ENCODE measurements around the gene RHPN2. TPM values are rescaled to one million over a fixed set of nuclear protein-coding genes. Genes with fewer than 3 reads are reported as not detected.
"Not testable (repeated sequence)": the region's sequence is repeated elsewhere in the genome, so short reads cannot be mapped to it uniquely, and the experiment has no call there.

Gene RHPN2
- total RNA-seq, 4 donors from 2014 or later = under 0.01 to 10.6 (median 5.1) TPM

- intact Hi-C loops (cut with DNase I; ENCODE audit: low total_unique reads) = no loop called here
Measured at GRCh38 chr19:33000910-33001309, 63.8 kb downstream of the RHPN2 start.

DNA sequence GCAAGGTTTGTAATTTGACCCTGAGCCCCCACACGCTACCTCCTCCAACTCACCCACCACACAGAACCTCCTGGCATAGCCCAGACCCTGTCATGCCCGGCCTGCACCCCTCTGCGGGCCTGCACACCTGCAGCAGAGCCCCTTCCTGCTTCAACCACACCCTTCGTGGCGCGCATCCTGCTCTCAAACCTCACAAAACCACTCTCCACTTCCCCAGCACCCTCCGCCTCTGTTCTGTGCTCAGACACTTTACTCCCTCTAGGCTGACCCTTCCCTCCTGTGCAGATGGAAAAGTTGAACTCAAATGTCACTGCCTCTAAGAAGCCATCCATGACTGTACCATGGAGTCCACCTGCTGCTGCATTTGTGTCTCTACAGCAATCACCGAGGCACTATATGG lies 64.2 kb downstream of the RHPN2 start:
- no peak for DNase-seq
- Histone ChIP-seq H3K4me3 (no peak overlapping the region), H3K9me3 (no peaks in the 10 kb centered on the region), H3K4me1 (no peaks in the 10 kb centered on the region), H3K36me3 (no peaks in the 10 kb centered on the region), H3K27ac (no peak overlapping the region), H3K27me3 (no peaks in the 10 kb centered on the region)
- TF ChIP-seq CTCF (IDR thresholded peaks at IDR 0.05) (no peak), POLR2A (IDR thresholded peaks at IDR 0.05) (no peak)
- intact Hi-C loops (cut with DNase I; ENCODE audit: low total_unique reads) = no loop called here

More at GRCh38 chr19:33000910-33001309, 63.8 kb downstream of the RHPN2 start:
- no peak for DNase-seq
- TF ChIP-seq CTCF (IDR thresholded peaks at IDR 0.05) (no peak), POLR2A (IDR thresholded peaks at IDR 0.05) (no peak)
- Histone ChIP-seq H3K27ac (no peak overlapping the region), H3K36me3 (no peaks in the 10 kb centered on the region), H3K9me3 (no peaks in the 10 kb centered on the region), H3K4me3 (no peak overlapping the region), H3K27me3 (no peaks in the 10 kb centered on the region), H3K4me1 (no peaks in the 10 kb centered on the region)

- Histone ChIP-seq H3K9me3 (no peaks in the 10 kb centered on the region), H3K4me1 (no peaks in the 10 kb centered on the region), H3K36me3 (no peaks in the 10 kb centered on the region), H3K27me3 (no peaks in the 10 kb centered on the region), H3K27ac (no peak overlapping the region), H3K4me3 (no peak overlapping the region)
- no peak for TF ChIP-seq POLR2A (IDR thresholded peaks at IDR 0.05)
- no peak for DNase-seq
- intact Hi-C loops (cut with DNase I; ENCODE audit: low total_unique reads) = no loop called here
Measured at GRCh38 chr19:32998722-32999121, 66.0 kb downstream of the RHPN2 start.

DNA sequence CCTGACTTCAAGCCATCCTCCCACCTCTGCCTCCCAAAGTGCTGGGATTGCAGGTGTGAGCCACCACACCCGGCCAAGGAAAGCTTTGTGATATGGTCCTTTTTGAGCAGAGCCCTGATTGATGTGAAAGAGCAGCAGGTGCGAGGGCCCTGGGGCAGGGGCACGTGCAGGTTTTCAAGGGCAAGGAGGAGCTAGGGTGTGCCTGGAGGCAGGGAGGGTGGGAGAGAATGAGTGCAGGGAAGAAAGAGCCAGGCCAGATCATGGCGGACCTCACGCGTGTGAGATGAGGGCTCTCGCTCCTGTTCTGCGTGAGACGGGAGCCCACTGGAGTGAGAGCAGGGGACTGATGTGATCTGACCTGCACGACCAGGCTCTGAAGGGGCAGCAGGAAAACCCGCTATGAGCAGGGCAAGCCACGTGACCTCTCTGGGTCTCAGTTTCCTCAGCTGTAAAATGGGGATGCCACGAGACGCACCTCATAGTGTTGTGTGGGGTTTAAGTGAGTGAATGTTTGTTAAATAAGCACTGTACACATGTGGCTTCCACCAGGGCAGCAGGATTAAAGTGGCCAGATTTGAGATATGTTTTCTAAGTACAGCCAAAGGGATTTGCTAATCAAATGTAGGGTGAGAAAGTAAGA lies 66.9 kb downstream of the RHPN2 start:
- DNase-seq = no peak
- Histone ChIP-seq H3K36me3 (no peaks in the 10 kb centered on the region), H3K4me3 (no peak overlapping the region), H3K9me3 (no peaks in the 10 kb centered on the region), H3K27me3 (no peaks in the 10 kb centered on the region), H3K27ac (no peak overlapping the region), H3K4me1 (no peaks in the 10 kb centered on the region)
- no peak for TF ChIP-seq CTCF (IDR thresholded peaks at IDR 0.05)
- no peak for TF ChIP-seq POLR2A (IDR thresholded peaks at IDR 0.05)
- intact Hi-C loops (cut with DNase I; ENCODE audit: low total_unique reads) = no loop called here

DNA sequence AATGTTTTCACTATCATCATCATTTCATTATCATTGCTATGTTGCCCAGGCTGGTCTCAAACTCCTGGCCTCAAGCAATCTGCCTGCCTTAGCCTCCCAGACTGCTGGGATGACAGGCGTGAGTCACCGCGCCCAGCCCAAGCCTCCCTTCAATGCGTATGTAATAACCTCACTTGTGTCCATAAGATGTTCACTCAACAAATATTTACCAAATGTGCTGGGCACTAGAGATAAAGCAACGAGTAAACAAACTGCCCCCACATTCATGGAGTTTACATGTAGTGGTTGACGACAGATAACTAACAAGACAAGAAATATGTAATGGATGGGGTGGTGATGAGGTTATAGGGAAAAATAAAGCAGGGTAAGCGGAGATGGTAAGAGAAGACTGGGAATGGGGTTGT lies 67.6 kb downstream of the RHPN2 start:
- H3K4me1 ChIP-seq; H3K27ac ChIP-seq; H3K4me3 ChIP-seq; H3K36me3 ChIP-seq; H3K9me3 ChIP-seq; H3K27me3 ChIP-seq; intact Hi-C loops (cut with DNase I; ENCODE audit: low total_unique reads); DNase-seq: not testable (repeated sequence)

DNA sequence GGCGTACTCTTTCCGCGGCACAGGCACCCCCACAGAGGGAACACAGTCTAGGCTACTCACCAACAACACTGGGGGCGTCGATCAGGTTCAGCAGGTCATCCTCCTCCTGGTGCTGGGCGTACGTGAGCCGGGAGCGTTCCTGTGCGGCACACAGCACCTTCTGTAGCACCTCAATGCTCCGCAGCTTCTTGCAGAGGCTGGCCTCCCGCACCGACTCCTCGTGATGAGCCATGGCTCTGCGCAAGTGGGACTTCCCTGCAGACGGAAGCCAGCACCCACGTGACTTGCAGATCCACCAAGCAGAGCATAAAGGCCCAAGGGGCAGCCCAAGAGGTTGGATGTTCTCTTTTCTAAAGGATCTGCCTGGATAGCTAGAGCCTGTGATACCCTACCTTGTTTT lies 68.7 kb downstream of the RHPN2 start:
- DNase-seq; H3K4me1 ChIP-seq; H3K36me3 ChIP-seq; H3K27ac ChIP-seq; intact Hi-C loops (cut with DNase I; ENCODE audit: low total_unique reads); H3K27me3 ChIP-seq; H3K4me3 ChIP-seq; H3K9me3 ChIP-seq: not testable (repeated sequence)

DNA sequence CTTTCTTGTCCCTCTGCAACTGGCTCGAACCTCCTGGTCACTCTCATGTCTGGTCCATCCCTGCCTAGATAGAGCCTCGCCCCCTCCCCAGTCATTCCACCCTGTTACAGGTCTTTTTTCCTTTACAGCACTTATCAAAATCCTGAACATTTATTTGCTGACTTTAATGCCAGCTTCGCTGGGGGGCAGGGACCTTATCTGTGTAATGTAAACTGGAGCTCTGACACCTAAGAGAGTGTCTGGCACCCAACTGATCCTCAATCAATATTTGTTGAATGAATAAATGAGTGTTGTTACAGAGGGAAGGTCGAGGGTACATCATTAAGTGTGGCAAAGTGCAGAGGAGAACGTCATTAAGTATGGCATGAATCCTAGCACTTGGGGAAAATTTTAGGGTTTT lies 76.0 kb downstream of the RHPN2 start:
- Histone ChIP-seq H3K27me3 (no peaks in the 10 kb centered on the region), H3K9me3 (no peaks in the 10 kb centered on the region), H3K4me3 (no peak overlapping the region), H3K4me1 (no peaks in the 10 kb centered on the region), H3K36me3 (no peaks in the 10 kb centered on the region), H3K27ac (no peak overlapping the region)
- DNase-seq = no peak
- no peak for TF ChIP-seq CTCF (IDR thresholded peaks at IDR 0.05)
- no peak for TF ChIP-seq POLR2A (IDR thresholded peaks at IDR 0.05)
- intact Hi-C loops (cut with DNase I; ENCODE audit: low total_unique reads) = no loop called here

- H3K9me3 ChIP-seq; DNase-seq; H3K27ac ChIP-seq; H3K4me3 ChIP-seq; intact Hi-C loops (cut with DNase I; ENCODE audit: low total_unique reads); H3K4me1 ChIP-seq; H3K27me3 ChIP-seq; H3K36me3 ChIP-seq: not testable (repeated sequence)
Measured at GRCh38 chr19:32988254-32988653, 76.4 kb downstream of the RHPN2 start.

- H3K36me3 ChIP-seq; intact Hi-C loops (cut with DNase I; ENCODE audit: low total_unique reads); H3K4me1 ChIP-seq; H3K27me3 ChIP-seq; H3K9me3 ChIP-seq; H3K4me3 ChIP-seq; DNase-seq; H3K27ac ChIP-seq: not testable (repeated sequence)
Measured at GRCh38 chr19:32982488-32982887, 82.2 kb downstream of the RHPN2 start.

Measured in uterus (tissue), 4 donors.